NCI-H2029 (cell line): ENCODE data around the gene DCTN4.
"Not testable (repeated sequence)": the region's sequence is repeated elsewhere in the genome, so short reads cannot be mapped to it uniquely, and the experiment has no call there.

Source experiments
- DNase-seq: peaks from one replicate; lab custom pipeline; 2025; lab: John Stamatoyannopoulos, UW

Gene DCTN4

GRCh38 chr5:150778517-150779396, 19.9 kb upstream of the DCTN4 start, which contains the start of gene SMIM3:
Gene SMIM3 (plus strand): TSS chr5:150778757. CDS start chr5:150795441, 16,684 bp downstream.
- peak; percentile 19 for DNase-seq

- DNase-seq, result peak; percentile 74
Observed at GRCh38 chr5:150778088-150778516, 19.3 kb upstream of the DCTN4 start.

DNA sequence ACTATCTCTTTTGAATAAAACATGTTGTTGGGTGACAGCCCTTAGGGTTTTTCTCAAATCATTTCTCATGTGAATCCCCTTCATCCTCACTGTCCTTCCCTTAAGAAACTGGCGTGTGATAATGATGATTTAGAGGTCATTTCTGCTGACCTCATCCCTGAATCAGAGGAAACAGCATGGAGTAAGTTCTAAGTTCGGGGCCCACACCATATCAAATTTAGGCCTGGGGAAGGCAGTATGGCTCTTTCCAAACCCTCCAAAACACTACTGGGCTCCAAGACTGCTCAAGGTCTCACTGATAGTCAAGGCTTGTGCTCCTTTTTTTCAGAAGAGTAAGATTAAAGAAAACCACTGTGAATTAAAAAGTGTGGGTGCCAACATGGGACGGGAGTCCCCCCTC, 18.9 kb upstream of the DCTN4 start:
- DNase-seq, result no peak

- DNase-seq, result no peak
Observed at GRCh38 chr5:150774145-150774544, 15.3 kb upstream of the DCTN4 start.

DNA sequence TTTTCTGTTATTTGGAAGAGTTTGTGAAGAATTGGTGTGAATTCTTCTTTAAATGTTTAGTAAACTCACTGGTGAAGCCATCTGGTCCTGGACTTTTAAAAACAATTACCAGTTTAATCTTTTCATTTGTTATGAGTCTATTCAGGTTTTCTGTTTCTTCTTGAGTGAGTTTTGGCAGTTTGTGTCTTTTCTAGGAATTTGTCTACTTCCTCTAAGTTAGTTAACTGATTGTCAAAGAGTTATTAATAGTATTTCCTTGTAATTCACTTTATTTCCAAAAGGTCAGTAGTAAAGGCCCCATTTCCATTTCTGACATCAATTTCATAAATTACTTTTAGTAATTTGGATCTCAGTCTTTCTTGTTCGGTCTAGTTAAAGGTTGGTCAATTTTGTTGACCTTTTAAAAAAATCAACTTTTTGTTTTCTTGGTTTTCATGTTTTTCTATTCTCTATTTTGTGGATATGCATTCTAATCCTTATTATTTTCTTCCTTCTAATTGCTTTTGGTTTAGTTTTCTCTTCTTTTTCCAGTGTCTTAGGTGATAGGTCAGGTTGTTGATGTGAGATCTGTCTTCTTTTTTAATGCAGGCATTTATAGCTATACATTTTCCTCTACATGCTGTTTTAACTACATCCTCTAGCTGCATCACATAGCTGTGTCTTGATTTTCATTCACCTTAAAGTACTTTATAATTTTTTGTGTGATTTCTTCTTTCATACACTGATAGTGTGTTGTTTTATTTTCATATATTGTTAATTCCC, 12.4 kb upstream of the DCTN4 start:
- DNase-seq, result no peak

DNA sequence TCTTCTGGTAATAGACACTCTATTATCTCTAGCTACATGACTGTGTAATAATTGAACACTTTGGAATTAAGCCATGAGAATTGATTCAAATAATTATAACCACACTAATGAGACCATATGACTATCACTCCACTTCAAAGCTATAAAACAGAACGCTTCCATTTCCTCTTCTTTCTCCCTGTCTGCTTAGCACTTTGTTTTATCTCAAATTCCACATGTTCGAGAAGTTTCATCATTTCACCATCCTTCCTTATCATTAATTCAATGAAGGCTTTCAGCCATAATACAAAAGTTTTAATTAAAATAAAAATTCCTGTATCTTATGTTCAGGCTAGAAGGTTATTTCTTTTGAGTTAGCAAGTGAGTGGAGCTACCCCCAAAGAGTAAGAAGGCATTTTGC, 7.4 kb upstream of the DCTN4 start:
- no peak for DNase-seq

DNA sequence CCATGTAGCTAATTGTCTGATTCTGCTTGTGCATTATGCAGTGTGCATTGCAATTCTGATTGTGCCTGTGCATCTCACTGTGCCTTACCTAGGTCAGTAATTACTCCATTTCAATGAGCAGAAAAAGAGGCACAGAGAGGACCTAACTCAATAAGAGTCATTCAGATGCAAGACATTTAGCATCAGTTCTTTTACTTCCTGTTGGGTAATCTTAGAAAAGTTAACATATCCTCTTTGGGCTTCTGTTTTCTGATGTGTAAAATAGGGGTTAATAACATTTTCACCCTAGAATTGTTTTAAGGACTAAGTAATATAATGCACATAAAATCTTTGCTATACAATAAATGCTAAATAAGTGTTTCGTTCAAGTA, 7.0 kb upstream of the DCTN4 start:
- no peak for DNase-seq

GRCh38 chr5:150765011-150765798, 6.4 kb upstream of the DCTN4 start:
- DNase-seq, result no peak

- no peak for DNase-seq
Observed at GRCh38 chr5:150764530-150764929, 5.7 kb upstream of the DCTN4 start.

DNA sequence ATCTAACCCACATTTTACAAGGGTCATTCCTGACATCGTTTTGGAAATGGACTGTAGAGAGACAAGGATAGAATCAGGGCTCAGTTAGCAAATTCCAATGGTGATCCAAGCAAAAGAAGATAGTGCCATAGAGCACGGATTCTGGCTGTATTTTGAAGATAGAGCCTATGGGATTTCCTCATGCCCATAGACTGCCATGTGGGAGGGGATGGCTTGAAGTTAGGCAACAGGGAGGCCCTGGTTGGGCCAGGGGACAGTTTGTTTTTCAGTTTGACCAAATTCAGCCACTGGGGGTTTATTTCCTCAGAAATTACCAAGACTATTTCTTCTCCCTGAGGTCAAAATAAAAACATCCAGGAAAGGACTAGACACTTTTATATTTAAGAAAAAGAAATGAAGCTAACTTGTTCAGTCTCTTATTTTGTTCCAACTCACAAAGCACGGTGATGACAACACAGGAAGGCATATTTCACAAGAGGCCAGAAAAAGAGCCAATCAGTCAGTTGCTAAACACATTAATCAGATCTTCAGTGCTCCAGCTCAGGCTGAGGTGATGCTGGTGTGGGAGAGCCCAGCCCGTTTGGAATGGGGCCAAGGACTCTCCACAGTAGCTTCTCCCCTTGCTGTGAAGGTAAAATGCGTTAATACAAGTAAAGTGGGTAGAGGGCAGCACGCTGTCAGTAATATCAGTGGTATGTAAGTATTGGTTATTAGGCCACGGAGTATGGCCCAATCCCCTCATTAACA, 4.4 kb upstream of the DCTN4 start:
- peak; percentile 68 for DNase-seq

DNA sequence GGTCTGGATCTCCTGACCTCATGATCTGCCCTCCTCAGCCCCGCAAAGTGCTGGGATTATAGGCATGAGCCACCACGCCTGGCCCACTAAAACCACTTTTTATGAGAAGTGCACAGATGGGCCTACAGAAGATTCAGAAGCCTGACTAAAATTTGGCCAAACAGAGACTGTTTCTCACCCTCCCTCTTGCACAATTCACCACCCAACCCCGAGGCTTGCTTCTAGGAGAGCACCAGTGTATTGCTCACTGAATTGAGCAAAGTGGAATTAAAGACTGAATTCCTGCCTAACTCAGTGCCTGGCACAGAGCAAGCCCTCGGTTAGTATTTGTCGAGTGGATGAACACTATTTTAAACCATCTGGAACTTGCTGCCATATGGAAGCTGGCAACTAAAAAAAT, 3.4 kb upstream of the DCTN4 start:
- DNase-seq, result no peak

DNA sequence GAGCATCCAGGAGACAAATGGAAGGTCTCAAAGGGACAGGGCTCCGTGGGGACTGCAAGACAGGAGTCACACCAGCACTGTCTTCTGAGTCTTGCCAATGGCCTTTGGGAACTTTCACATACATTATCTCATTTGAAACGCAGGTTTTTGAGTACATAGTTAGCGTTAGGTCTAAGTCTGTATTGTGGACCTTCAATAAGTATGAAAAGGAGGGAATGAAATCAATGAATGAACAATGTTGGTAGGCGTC, 442 bp upstream of the DCTN4 start:
- DNase-seq, result no peak

DNA sequence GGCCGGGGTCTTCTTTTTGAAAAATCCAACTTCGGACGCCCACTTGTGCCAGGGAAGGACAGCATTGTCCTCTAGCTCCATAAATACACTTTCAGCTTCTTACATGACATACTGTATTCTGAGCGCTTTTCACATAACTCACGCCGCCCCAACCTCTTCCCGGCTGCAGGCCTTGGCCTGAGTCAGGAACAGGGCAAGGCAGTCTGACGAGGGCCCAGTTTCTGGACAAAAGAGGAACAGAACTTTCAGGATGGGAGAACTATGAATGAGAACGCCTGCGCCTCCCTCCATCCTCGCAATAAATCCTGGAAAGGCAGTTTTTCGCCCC, 650 bp downstream of the DCTN4 start:
- no peak for DNase-seq

DNA sequence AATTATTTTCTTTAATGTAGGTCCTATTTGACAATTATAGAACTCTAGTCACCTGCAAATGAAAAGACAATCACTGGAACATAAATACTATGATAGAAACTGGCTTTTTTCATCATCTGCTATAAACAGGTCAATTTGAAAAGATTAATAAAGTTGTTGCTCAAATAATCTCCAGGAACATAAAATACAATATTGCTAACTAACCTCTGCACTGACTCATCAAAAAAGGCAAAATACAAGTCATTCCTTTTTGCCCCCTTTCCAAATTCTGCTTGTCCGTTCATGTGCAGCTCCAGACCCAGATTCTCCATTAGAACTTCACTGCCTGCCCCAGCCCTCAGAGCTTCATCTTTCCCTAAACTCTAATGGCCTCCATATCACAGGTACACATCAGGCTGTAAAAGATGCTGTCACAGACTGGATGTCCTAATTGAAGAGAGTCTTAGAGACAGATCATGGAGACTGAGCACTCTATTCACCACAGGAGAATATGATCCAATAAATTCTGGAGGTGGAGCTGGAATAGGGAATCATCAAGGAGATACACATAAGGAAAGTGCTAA, 1.6 kb downstream of the DCTN4 start:
- DNase-seq, result no peak

DNA sequence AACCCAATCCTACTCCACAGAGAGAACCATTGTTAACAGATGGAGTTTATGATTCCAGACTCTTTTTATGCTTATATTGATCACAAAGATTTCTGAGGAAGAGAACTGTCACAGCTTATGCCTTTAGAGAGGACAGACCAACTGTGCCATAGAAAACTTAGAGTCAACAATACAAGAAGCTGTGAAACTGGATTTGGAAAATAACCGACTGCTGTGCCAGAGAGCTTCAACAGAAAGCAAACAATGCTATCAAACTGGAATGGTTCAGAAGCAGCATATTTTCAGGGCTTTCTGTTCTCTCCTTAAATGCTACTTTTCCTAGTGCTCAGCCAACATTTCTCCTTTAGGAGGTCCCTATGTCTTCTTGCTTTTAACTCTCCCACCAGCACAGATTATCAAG, 5.0 kb downstream of the DCTN4 start:
- DNase-seq, result no peak

DNA sequence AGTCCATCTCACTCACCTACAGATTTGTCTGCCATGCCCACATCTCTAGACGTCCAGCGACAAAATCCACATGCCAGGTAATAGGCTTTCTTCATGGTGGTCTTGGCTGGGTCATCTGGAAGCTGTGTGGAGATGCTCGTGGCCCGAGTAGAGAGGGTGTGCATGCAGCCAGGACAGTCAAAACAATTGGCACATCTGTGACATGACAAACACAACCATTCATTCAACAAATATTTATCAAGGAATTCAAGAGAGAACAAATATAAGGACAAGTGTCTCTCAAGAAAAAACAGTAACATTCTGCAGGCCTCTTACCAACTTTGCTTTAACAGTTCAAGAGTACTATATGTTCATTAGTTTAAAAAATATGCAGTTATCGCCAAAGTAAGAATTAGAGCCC, 5.4 kb downstream of the DCTN4 start:
- DNase-seq, result no peak

GRCh38 chr5:150751096-150751891, 7.5 kb downstream of the DCTN4 start:
- DNase-seq, result no peak

DNA sequence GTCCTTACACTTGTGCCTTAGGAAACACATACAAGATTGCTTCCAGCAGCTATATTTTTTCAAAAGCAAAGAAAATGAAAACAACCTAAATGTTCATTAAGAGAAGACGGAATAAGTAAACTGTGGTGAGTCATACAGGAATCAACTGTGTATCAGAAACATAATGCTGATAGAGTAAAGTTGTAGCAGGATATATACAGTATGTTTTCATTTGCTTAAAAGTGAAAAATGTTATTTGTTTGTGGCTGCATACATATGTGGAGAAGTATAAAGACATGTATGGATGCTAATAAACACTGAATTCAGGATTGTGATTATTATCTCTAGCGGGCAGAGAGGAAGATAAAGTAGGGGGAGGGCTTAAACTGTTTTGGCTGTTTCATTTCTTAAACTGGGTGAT, 8.3 kb downstream of the DCTN4 start:
- DNase-seq, result no peak

DNA sequence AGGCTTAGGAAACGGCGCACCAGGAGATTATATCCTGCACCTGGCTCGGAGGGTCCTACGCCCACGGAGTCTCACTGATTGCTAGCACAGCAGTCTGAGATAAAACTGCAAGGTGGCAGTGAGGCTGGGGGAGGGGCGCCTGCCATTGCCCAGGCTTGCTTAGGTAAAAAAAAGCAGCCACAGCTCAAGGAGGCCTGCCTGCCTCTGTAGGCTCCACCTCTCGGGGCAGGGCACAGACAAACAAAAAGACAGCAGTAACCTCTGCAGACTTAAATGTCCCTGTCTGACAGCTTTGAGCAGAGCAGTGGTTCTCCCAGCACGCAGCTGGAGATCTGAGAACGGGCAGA, 15.7 kb downstream of the DCTN4 start:
- DNase-seq, result not testable (repeated sequence)

DNA sequence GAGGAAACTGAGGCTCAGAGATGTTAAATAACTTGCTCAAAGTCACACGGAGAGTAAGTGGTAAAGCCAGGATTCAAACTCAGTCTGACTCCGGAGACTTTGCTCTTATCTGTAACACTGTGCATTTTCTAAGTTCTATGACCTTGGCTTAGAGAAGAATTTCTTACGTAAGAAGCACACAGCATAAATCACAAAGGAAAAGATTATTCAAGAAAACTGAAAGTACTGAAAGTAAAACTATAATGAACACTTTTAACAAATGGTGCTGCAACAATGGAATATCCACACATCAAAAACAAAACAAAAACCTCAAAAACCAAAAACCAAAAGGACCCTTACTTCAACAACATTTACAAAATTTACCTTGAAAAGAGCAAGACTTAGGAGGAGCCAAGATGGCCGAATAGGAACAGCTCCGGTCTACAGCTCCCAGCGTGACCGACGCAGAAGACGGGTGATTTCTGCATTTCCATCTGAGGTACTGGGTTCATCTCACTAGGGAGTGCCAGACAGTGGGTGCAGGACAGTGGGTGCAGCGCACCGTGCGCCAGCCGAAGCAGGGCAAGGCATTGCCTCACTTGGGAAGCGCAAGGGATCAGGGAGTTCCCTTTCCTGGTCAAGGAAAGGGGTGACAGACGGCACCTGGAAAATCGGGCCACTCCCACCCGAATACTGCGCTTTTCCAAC, 16.2 kb downstream of the DCTN4 start:
- DNase-seq, result not testable (repeated sequence)

- DNase-seq, result no peak
Observed at GRCh38 chr5:150740992-150741391, 17.8 kb downstream of the DCTN4 start.
